Astrocyte (in vitro differentiated cells and primary cell): ENCODE data around the gene TMEM92.

ENCODE experiments used
- EZH2 ChIP-seq: IDR thresholded peaks from 2 replicates; pipeline ENCODE4 v1.6.1; 2012; ENCODE audit warnings: mild to moderate bottlenecking, low read length, inconsistent platforms; ENCODE audit not compliant: insufficient read depth
- TF ChIP-seq, protein P1 (sequence below): IDR thresholded peaks from 2 replicates; pipeline ENCODE4 v1.5.1; 2011; ENCODE audit warnings: low read depth, mild to moderate bottlenecking, inconsistent platforms, low read length, moderate library complexity; ENCODE audit not compliant: insufficient read depth

GRCh38 chr17:50311483-50311882 is 37.2 kb downstream of the TMEM92 start:
- TF ChIP-seq, protein P1, sequence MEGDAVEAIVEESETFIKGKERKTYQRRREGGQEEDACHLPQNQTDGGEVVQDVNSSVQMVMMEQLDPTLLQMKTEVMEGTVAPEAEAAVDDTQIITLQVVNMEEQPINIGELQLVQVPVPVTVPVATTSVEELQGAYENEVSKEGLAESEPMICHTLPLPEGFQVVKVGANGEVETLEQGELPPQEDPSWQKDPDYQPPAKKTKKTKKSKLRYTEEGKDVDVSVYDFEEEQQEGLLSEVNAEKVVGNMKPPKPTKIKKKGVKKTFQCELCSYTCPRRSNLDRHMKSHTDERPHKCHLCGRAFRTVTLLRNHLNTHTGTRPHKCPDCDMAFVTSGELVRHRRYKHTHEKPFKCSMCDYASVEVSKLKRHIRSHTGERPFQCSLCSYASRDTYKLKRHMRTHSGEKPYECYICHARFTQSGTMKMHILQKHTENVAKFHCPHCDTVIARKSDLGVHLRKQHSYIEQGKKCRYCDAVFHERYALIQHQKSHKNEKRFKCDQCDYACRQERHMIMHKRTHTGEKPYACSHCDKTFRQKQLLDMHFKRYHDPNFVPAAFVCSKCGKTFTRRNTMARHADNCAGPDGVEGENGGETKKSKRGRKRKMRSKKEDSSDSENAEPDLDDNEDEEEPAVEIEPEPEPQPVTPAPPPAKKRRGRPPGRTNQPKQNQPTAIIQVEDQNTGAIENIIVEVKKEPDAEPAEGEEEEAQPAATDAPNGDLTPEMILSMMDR: no peak
- TF ChIP-seq EZH2: no peak
